HS-5 (cell line): ENCODE data around the gene IL17RA.
"Not testable (repeated sequence)": the region's sequence is repeated elsewhere in the genome, so short reads cannot be mapped to it uniquely, and the experiment has no call there.

Experiments used
- DNase-seq: peaks from one replicate; pipeline ENCODE4 v3.0.0-alpha.2; 2012; ENCODE audit warnings: low read depth

IL17RA gene, protein sequence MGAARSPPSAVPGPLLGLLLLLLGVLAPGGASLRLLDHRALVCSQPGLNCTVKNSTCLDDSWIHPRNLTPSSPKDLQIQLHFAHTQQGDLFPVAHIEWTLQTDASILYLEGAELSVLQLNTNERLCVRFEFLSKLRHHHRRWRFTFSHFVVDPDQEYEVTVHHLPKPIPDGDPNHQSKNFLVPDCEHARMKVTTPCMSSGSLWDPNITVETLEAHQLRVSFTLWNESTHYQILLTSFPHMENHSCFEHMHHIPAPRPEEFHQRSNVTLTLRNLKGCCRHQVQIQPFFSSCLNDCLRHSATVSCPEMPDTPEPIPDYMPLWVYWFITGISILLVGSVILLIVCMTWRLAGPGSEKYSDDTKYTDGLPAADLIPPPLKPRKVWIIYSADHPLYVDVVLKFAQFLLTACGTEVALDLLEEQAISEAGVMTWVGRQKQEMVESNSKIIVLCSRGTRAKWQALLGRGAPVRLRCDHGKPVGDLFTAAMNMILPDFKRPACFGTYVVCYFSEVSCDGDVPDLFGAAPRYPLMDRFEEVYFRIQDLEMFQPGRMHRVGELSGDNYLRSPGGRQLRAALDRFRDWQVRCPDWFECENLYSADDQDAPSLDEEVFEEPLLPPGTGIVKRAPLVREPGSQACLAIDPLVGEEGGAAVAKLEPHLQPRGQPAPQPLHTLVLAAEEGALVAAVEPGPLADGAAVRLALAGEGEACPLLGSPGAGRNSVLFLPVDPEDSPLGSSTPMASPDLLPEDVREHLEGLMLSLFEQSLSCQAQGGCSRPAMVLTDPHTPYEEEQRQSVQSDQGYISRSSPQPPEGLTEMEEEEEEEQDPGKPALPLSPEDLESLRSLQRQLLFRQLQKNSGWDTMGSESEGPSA

DNA sequence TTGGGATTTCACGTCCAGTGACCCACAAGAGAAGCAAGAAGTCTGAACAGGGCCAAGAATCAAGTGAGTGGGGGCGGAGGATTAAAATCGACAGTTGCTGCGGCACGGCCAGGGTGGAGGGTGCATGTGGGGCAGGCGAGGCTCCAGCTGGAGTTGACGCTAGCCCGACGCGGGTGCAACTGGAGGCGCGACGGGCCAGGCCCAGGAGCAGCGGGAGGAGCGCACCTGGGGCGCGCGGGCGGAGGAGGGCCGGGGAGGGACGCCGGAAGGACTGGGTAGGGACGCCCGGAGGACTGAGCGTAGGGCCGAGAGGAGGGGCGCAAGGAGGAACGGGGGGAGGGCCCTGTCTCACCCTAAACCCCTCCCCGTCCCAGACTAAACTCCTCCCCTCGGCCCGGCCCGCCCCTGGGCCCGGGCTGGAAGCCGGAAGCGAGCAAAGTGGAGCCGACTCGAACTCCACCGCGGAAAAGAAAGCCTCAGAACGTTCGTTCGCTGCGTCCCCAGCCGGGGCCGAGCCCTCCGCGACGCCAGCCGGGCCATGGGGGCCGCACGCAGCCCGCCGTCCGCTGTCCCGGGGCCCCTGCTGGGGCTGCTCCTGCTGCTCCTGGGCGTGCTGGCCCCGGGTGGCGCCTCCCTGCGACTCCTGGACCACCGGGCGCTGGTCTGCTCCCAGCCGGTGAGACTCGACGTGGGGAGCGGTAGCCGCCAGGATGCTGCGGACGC lies at the start of gene IL17RA:
TSS of gene IL17RA (plus strand) at position 447 of the 723 bp plus-strand sequence. CDS start at position 539, 92 bp downstream.
- no peak for DNase-seq

DNA sequence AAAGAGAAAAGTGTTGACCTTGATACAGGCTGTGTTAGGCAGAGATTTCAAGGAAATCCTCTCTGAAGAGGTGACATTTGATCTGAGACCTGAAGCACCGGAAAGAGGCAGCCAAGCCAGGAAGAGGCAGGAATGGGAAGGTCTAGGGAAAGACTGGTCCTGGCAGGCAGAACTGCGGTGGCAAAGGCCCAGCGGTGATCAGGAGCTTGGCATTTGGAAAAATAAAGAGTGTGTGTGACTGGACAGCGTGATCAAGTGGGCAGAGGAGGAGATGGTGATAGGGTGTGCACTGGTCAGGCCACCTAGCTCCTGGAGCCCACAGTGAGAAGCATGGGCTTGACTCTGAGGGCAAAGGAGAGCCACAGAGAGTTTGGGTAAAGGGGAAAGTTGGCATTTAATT lies 49.6 kb upstream of the IL17RA start:
- no peak for DNase-seq

DNA sequence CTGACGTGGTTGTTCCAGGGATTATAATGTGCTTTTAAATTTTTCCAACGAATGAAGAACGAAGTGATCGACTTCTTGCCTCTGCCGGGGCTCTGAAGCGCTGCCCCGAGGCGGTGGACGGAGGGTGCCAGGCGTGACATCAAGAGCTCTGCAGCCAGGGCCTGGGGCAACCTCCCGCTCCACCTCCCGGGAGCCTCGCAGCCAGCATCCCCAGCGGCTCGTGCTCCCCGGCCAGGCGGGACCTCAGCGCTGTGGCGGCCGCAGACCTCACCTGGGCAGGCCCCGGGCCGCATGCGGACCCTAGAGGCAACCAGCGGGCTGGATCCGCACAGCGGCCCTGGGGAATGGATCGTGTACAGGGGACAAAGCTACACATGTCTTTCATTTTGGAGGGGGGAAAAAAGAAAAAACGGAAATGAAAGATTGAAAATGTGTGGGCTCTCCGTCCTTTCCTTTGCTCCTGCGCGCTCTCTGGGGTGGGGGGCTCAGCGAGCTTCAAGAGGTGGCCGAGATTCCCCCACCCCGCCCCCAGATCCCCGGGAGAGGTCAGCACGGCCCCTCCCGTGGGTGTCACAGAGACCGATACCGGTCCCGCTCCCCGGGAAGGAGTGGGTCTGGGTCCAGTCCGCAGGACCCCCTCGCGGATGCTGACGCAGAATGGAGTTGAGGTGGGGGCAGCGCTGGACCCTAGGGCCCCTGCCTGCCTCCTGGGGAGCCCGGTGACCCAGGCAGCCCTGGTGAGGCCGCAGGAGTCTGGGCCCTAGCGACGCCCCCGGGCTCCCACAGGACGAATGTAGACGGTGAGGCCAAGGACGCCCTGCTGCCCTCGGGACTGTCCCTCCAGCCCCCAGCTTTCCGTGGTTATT lies 48.6 kb upstream of the IL17RA start:
- DNase-seq = not testable (repeated sequence)

DNA sequence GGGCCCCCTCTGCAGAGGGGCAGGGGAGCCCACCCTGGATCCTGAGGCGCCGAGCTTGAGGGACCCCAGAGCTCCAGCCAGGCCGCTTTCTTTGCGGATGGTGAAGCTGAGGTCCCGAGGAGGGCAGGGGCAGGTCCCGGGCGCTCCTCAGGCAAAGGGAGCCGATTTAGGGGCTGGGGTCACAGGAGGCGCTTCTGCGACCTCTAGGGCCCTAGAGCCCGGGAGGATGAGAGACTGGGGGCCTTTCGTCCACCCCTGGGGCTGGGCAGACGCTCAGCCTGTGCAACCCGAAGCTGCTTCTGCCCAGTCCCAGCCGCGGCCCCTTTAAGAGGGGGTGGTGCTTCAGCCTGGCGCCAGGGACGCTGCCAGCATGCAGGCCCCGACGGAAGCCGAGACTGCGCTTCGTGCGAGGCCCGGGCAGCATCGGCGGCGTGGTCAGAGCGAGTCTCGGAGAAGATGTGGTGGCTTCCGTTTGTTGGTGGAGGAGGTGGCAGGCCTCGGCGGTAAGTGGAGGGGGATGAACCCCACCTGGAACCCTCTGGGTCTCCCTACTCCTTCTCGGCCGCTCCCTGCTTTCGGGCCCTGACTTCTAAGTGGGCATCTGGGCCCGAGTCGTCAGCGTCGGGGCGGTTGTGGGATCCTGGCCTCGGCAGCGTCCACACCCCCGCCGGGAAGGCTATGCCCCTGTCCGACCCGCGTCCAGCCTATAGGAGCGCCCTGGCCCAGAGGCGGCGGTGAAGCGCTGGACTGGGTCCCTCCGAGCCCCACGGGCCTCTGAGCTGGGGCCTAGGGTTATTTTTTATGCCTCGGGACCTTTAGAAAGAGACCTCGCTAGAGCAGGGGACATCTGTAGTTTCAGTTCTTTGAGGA lies 47.7 kb upstream of the IL17RA start:
- DNase-seq = peak; percentile 24

DNA sequence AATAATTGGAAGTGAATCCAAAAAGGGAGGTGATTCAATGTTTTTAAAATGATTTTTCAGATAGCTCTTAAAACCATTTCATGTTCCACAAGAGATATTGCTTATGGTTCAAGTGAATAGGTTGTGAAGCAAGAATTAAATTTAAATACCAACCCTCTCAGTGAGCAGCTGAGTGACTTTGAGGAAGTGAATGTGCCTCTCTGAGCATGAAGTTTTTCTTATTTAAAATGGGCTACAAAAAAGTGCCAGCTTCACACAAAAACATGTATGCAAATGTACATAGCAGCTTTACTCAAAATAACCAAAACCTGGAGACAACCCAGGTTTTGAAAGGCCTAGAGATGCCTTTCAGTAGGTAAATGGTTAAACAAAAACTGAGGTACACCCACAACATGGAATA lies 41.3 kb upstream of the IL17RA start:
- DNase-seq = no peak

DNA sequence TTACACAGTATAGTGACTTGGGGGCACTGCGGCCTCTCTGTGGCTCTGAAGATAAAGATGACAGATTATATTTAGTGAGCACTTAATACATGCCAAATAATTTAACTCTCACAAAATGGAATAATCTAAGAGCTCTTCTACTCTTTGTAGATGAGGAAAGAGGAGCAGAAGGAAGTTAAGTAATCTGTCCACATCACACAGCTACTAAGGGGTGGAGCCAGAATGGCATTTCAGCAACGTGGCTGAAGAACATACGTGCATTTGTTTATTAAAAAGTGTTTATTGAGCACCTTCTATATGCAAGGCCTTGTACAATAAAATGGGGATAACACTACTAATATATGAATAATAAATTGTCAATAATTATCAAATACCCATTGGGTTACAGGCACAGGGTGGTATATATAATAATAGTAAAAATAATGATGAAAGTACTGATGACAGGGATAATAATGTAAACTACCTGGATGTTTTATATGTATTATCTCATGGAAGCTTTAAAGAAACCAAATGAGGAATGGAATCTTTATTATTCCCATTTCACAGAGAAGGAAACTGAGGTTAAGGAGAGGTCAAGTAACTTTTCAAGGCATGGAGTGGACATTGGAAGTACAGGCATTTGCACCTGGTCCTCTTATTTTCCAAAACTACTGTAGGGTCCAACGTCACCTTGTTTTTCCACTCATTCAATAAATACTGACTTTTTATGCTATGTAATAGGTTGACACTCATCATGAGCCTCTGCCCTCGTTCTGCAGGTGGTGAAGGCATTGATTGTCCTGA lies 38.0 kb upstream of the IL17RA start:
- no peak for DNase-seq

DNA sequence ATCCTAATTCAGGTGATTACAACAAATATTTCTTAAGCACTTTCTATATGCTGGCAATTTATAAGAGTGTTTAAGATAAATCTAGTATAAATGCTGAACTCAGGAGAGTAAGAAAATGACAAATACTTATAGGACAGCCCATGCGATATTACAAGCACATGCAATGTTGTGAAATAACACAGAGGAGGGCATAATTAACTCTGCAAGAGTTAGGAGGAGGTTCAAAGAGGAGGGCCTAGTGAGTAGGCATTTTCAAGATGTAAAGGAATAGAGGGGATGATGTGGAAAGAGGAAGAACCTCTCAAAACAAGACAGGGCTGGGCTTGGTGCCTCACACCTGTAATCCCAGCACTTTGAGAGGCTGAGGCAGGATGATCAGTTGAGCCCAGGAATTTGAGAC lies 37.1 kb upstream of the IL17RA start:
- DNase-seq = no peak

DNA sequence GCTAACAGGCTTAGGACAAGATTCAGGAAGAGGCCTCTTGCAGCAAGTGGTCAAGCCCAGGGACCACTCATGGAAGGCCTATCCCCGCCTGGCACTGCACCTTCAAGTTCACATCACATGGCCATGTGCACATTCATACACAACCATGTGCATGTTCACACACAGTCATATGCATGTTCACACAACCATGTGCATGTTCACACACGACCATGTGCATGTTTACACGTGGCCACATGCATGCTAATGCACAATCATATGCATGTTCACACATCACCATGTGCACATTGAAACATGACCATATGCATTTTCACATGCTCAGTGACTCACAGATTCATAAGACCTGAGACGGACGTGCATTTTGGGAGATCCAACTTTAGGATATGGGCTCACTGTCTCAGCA lies 28.7 kb upstream of the IL17RA start:
- no peak for DNase-seq

DNA sequence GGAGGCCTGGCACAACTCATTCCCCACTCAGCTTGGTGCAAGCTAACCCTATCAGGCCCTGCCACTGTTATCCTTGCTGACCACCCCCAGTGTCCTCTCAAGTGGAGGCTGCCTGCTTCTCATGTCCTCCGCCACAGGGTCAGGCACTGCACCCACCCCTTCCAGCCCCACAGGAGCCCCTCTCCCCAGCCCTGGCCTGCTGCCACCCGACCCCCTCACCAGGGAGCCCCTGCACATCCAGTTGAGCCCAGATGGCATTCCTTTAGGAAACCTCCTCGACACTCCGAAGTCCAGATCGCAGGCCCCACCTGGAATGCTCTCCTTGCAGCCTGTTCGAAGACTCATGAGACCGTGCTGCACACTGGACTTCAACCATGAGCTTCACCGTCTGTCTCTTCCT lies 28.0 kb upstream of the IL17RA start:
- no peak for DNase-seq

DNA sequence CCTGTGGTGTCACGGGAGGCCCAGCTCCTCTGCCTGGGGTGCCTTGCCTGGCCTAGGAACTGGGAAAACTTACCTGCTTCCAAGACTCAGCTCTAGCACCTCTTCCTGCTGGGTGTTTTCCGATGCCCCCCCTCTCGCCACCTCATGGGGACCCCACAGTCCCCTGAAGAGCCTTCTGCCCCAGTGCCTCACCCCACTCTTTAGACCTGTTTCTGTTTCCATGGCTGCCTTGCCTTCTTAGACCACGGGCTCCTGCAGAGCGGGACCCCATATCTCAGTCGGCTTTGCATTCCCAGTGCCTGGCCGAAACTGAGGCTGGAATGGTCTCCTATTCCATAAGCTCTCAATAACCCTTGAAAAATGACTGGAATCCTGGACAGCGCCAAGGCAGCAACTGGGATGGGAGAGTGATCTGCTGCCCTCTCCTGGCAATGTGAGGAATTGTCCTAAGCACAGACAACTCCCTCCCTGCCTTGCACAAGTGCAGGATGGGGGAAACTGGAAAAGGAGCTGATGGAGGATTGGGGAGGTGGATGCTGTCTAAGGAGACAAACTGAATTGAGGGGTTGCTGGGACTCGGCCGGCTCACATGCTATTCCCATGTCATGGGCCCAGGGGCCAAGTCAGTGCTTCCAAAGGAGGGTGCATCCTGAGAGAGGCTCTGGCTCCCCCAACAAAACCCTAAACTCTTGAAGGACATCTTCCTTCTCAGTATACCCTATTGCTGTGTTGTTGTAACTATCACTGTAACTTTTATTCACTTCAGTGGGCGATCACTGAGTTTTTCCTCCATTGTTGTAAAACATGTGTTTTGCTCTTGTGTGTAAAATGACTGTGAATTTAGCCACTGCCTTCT lies 26.6 kb upstream of the IL17RA start:
- peak; percentile 47 for DNase-seq

DNA sequence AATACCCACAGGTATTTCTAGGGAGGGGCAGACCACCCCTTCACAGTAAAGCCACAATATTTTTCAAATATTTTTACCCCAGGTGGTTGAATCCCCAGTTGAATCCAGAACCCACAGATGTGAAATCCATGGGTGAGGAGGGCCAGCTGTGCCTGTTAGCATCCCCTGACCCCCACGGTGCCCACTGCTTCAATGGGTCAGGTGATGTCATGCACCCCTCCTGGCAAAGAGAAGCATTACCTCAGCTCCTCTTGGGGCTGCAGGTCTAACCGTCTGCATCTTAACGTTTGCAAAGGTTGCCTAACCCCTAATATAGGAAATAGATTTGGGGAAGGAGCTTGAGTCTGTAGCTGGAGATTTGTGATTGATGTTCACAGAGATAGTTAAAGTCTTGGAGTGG lies 24.7 kb upstream of the IL17RA start:
- DNase-seq = no peak

DNA sequence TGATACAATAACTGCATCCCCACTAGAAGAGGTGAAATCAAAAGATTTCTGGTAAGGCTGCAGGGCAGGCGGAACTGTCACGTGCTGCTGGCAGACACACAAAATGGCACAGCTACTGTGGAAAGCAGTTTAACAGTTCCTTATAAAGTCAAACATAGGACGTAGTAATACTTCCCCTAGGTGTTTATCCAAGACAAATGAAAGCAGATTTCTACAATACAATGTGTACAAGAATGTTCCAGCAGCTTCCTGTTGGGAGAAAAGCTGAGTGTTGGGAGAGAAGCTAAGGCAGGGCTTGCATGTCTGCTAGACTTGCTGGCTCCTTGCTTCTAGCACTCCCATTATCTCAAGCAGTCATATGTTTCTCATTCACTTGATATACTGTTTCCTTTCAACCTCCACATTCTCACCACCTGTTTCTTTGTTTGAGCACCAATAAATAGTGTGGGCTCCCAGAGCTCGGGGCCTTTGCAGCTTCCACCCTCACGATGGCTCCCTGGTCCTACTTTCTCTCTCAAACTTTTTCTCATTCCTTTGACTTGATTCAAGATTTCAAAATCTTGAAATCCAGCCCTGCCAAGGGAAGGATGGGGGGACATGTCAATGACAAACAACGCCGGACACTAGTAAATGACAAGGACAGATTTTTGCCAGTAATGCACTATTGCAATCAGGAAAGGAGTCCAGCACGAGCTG lies 21.2 kb upstream of the IL17RA start:
- no peak for DNase-seq

DNA sequence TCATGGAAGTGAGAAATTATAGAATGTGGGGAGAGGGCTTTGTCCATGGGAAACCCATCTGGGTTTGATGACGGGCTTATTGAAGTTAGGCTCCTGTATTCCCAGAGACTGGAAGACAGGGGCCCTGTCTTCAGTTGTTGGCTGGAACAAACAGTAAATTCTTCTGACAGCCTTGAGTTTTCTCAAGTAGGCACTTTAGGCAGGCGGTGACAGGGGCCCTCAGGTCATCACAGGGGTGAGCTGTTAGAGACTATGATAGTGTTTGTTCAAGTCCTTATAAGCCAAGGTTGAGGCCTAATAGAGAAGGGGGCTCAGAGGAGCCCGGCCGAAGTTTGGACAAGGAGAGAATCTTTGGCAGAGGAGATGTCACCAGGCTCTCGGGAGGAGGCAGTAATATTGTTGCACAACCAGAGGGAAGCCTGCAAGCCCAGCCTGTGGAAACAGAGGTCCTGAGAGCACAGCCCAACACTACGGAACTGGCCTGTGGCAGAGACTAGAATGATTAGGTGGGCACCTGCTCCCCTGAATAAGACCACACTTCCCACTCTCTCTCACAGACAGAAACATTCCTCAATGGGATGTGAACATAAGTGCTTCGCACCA lies 20.2 kb upstream of the IL17RA start:
- DNase-seq = no peak

DNA sequence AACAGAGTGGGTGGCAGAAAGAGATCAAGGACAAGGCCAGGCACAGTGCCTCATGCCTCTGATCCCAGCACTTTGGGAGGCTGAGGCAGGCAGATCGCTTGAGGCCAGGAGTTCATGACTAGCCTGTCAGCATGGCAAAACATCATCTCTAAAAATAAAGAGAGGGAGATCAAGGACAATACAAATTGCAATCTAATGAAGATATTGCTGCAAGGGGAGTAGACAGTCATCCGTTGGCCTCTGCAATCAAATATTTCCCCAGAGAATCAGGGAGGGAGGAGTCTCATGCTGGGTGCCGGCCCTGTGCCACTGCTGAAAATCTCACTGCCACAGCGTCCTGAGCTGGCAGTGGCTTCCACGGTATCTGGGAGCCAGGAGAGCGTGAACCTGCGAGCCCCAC lies 19.4 kb upstream of the IL17RA start:
- DNase-seq = no peak

DNA sequence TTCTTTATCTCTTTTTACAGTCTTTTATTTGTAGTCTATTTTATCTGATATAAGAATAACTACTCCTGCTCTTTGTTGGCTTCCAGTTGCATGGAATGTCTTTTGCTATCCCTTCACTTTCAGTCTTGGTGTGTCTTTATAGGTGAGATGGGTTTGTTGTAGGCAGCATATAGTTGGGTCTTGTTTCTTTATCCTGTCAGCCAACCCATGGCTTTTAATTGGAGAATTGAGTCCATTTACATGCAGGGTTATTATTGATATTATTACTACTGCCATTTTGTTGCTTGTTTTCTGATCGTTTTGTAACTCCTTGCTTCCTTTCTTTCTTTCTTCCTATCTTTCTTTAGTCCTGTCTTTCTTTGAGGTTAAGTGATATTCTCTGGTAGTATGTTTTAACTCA lies 11.9 kb upstream of the IL17RA start:
- DNase-seq = no peak

DNA sequence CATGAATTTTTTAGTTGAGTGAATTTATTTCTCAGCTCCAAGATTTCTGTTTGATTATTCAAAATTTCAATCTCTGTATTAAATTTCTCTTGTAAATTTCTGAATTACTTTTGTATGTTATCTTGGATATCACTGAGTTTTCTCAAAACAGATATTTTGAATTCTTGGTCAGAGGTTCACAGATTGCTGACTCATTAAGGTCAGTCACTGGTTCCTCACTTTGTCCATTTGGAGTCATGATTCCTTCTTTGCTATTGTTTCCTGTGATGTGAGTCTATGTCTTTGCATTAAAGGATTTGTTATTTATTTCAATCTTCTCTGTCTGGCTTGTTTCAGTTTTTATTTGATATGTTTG lies 10.2 kb upstream of the IL17RA start:
- DNase-seq = no peak

DNA sequence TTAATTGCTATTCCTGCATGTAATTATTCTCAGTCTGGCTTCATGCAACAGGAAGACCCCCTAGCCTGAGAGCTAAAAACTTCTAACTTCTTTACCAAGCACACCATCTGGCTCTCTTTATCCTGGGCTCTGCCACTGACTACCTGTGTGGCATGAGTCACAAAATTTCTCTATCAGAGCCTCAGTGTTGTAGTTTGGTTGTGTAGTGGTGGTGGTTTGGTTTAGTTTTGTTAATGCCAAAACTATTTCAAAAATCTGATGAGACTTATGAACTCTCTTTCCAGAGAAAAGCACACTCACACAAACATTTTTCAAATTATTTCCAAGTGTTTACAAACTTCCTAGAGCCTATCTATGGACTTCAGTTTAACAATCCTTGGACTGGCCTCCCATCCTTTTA lies 7.5 kb upstream of the IL17RA start:
- DNase-seq = no peak

DNA sequence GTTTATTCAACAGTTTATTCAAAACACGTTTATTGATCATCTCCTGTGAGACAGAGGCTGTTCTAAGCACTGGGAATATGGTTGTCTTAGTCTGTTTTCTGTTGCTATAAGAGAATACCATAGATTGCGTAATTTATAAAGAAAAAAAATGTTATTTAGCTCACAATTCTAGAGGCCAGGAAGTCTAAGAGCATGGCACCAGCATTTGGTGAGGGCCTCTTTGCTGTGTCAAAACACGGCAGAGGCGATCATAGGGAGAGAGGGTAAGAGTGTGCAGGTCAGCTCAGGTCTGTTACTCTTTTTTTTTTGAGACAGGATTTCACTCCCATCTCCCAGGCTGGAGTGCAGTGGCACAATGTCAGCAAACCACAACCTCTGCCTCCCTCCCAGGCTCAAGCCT lies 5.2 kb upstream of the IL17RA start:
- DNase-seq = no peak
